Ramos (cell line): ENCODE measurements around the gene CDH13.

Experiments used
- in situ Hi-C: fragments of 300-500 bp; cut with MboI; formaldehyde crosslinking; loops from one replicate; pipeline ENCODE4 v1.14.3; 2022; ENCODE audit warnings: low sequenced_read_pairs; ENCODE audit not compliant: unreplicated experiment

The CDH13 gene

DNA sequence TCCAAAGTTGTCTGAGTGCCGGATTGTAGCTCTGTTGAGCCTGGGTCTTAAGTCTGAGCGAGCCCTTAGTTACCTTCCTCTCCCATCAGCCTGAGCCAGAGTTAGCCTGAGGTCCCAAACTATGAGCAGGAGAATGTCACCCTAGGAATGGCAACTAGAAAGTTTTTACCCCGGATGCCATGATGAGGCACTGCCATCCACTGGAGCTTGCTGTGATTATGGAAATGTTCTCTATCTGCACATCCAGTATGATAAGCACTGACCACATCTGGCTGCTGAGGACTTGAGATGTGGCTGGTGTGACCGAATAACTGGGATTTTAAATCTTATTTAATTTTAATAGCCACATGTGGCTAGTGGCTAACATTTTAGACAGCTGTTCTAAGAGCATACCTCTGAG, 550.0 kb downstream of the CDH13 start:
- in situ Hi-C loops = no loop called here

DNA sequence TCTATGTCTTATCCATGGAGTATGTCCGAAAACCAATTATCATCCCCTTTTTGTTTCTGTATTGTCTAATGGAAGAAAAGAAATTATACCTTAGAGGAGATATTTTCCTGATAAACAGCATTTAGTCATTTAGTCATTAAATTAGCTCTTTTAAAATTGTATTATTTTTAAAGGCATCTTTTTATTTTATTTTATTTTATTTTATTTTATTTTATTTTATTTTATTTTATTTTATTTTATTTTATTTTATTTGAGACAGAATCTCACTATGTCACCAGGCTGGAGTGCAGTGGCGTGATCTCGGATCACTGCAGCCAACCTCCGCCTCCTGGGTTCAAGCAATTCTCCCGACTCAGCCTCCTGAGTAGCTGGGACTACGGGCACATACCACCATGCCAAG, 559.1 kb downstream of the CDH13 start:
- in situ Hi-C loops = no loop called here

DNA sequence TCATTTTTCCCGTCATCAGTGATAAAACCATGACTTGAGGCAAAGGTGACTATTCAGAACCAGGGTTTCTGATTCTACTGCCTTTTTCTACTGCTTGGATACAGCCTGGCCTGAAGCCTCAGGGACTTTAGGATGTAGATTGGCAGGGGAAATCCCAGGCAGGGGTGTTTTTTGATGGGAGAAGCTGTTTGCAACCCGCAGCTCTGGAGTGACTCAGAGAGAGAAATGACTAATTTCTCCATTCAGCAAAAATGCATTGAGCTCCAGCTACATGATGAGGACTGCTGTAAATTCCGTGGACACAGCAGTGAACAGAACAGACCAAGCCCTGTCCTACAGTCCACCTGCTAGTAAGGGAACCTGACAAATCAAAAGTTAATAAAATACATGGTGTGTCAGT, 560.6 kb downstream of the CDH13 start:
- in situ Hi-C loops = no loop called here

DNA sequence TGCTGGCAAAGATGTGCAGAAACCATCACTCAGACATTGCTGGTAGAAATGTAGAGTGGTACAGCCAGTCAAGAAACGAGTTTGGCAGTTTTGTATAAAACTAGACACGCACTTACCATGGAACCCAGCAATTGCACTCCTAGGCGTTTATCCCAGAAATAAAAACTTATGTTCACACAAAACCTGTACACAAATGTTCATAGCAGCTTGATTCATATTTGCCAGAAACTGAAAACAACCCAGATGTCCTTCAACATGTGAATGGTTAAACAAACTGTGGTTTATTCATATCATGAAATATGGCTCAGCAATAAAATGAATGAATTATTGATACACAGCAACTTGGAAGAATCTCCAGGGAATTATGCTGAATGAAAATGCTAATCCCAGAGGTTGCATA, 570.0 kb downstream of the CDH13 start:
- in situ Hi-C loops = no loop called here

DNA sequence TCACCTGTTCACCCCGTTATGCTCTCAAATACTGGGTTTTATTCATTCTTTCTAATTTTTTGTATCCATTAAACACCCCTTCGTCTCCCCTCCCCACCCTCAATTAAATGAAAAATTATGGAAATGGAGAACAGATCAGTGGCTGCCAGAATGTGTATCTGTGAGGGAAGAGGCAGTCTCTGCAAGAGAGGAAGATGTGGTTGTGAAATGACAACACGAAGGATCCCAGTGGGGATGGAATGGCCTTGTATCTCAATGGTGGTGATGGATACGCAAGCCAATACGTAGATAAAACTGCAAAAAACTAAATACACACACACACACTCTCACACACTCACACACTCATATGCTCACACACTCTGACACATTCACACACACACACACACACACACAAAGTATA, 570.7 kb downstream of the CDH13 start:
- in situ Hi-C loops = no loop called here

DNA sequence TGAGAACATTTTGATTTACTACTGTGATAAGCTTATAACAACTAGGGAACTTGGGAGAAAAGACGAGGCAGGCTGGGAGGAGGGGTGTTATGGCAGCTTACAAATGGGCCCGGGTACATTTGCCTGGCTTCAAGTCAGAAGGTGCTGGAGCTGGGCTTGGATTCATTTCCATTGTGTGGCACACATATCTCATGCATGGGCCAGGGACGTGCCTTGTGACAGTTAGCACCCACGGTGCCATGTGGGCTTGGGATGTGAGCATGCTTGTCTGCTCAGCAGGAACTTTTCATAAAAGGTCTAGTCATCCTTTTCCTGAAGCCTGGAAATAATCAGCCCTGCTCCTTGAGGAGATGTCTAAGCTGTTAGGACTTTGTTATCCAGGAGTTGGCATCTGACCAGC, 572.2 kb downstream of the CDH13 start:
- in situ Hi-C loops = no loop called here

DNA sequence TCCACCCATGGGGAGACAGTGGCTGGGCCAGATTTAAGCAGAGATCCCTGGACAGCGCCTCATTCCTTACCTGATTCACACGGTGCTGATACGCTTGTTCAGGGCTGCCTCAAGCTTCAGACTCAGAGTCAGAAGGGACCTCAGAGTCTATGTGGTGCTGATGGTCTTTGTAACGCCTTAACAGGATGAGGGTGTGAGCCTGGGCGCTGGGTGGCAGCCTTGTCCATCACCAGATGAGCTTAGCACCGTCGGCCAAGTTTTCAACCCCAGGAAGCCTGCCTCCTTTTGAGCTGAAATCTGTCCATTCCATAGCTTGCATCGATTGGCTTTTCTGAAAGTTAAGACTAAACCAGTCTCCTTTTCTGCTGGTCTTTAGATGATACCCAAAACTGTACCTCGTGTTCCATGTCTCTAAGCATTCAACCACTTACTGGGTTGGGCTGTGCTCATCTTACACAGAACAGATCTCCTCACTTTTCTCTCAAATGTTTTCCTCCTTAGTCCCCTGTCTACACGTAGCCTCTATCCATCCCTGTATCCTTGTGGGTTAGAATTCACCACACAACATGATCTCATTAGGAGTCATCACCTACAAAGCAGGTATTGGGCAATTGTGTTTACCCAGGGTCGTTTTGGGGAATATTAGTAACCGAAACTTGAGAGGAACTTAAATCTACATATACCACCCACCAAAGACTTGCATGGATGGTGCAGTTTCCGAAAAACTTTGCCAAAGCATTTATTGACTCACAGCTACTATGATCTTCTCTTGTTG, 573.4 kb downstream of the CDH13 start:
- in situ Hi-C loops = no loop called here

DNA sequence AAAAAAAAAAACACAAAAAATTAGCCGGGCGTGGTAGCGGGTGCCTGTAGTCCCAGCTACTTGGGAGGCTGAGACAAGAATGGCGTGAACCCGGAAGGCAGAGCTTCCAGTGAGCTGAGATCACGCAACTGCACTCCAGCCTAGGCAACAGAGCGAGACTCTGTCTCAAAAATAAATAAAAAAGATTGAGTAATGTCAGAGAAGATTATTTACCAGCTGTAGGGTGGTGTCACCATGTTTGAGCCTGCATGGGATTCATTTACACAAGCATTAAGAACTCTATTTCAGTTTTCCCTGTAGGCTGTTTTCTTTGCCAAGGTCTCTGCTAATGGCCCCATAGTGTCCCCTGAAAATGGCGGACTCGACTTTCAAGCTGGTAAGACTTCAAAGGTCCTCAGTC, 575.0 kb downstream of the CDH13 start:
- in situ Hi-C loops = no loop called here

DNA sequence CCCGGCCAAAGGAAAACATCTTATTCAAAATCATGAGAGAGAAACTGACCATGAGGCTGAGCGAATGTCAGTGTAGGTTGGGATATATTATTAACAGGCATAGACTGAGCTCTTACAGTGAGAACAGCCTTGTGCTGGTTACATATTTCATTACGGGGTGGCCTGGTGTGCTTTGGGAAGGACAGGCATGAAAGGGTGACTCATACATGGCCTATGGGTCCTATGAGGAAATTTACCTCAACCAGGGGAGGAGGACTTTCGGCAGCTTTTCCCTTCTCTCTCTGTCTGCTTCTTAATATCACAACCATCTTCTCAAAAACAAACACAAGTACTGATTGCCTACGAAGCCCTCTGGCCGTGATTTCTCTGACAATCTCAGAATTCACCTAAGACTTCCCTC, 579.1 kb downstream of the CDH13 start:
- in situ Hi-C loops = no loop called here

DNA sequence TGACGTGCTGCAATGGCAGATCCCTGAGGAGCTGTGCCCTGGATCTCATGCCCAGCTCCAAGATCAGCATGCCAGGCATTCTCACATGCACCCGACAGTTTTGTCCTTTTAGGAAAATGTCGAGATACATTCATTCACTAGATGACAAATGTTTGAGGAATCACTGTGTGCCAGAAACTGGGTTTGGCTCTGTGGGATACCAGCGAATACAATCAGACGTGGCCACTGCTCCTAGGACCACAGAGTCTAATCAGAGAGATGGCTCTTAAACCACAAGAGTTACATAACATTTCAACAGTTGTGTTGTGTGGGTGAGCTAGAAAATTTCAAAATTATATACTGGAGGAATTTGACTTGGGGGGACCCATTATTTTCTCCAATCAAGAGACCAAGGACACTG, 579.7 kb downstream of the CDH13 start:
- in situ Hi-C loops = no loop called here

DNA sequence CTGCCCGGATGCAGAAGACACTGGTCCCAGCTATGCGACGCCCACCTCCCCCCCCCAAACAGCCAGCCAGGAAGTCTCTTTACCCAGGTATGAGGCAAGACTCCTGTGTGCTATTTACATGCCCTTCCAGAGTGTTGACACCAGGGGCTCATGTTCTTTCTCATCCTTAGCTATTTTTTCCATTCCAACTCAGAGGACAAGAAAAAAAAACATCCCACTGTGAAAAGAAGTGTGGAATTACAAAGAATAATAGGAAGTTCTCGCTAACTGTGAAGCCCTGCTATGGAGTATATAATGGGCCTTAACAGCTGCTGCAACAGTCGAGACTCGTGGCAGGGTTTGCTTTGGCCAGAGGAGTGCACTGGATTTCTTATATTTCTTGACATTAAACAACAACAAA, 584.9 kb downstream of the CDH13 start:
- in situ Hi-C loops = no loop called here

DNA sequence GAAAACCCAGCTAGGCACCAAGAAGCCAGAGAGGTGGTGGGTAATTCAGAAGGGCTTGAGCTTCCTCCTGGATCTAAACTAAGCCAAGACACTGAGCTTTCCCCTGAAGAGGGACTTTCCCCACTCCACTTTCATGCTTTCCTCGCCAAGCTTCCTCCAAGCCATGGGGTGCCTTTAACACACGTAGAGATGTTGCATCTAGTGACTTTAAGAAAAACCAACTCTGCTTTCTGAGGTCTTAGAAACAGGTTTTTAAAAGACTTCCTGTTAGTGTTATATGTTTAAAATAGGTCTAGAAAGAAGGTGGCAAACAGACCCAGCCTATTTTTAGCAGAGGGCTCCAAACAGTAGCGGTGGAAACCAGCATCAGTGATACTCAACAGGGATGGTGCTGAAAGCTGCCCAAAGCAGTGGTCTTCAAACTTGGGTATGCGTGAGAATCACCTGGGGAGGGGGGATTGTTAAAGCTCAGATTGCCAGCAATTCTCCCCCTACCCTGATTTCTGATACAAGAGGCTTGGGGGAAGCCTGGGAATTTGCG, 585.6 kb downstream of the CDH13 start:
- in situ Hi-C loops = no loop called here

DNA sequence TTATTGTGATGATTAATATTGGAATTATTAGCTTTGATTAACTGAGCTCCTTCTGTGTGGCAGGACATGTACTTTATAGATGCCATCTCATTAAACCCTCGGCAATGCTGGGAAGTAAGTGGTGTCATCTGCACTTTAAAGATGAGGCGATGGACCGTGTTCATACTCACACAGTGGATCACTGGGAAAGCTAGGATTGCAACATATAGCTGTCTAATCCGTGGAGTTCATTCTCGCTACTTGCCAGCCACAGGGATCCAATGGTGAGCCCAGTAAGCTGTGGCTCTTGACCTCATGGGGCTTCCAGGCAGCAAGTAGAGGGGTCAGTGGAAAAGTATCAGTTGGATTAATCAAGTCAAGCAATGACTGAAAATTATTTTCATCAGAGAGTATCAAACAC, 587.9 kb downstream of the CDH13 start:
- in situ Hi-C loops = no loop called here

DNA sequence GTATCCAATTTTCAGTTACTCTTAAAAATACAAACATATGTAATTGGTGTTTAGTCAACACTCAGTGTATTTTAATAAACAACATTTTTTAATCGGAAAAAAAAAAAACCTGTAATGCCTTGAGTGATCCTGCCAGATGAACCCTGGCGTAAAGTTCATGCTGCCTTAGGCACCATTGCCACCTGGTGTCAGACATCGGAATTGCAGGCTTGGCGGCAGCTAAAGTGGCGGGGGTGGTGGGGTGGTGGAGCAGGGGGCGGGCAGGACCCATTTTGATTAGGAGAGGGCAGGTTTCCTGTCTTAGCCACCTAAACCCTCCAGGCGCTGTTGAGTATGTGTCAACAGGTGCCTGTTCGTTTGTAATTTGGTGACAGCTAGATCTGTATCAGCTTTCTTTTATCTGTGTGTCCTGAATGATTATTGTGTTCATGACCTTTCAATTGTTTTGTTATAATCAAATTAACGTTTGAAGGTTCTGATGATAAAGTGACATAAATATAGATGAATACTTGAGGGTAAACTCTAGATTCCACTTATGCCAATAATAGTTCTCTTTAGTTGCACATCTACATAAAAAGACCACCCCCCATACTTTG, 588.7 kb downstream of the CDH13 start:
- in situ Hi-C loops = no loop called here

DNA sequence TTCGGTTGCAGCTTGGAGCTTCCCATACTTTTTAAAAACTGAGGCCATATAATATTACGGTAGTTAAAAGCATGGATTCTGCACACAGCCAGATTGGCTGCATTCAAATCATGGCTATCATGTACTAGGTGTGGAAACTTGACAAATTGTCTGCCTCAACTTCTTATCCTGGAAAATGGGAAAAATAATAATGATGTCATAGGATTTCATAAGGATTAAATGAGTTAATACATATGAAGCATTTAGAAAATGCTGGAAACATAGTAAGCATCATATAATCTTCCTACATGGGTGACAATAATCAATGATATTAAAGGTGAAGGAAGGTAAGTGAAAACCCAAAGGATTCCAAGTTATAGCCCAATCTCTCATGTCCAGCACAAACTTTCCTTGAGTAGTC, 592.5 kb downstream of the CDH13 start:
- in situ Hi-C loops = no loop called here

DNA sequence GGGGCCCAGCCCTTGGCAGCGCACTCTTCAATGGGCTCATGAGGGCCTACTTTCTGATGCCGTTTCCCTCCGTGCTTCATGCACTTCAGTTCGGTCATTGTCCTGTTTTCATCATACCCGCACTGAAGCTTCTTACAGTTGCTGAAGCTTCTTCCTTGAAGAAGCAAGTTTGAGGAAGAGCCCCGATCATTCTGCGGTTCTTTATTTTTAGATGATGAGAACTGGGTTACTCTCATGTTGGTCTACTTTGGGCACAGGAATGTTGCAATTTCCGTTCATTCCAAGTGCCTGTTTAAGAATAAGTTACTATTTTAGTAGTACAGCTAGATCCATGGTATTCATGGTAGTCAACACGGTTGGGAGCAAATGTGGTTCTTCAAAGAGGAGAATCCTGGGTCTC, 593.3 kb downstream of the CDH13 start:
- in situ Hi-C loops = no loop called here

DNA sequence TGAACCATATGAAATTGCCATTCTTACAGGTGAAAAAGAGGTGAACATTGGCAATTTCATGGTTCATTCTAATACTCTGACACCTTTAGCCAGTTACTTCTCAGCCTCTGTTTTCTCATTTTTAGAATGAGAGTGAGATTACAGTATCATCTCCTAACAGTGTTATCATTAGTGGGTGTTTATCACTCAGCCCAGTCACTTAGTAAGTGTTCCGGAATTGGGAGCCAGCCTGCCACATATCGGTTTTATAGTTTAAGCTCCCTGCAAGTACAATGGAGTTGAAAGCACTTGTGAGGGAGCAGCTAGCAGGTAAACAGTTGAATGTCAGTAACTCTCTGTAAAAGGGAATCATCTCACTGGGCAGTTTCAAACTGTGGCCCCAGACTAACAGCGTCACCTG, 597.9 kb downstream of the CDH13 start:
- in situ Hi-C loops = no loop called here

DNA sequence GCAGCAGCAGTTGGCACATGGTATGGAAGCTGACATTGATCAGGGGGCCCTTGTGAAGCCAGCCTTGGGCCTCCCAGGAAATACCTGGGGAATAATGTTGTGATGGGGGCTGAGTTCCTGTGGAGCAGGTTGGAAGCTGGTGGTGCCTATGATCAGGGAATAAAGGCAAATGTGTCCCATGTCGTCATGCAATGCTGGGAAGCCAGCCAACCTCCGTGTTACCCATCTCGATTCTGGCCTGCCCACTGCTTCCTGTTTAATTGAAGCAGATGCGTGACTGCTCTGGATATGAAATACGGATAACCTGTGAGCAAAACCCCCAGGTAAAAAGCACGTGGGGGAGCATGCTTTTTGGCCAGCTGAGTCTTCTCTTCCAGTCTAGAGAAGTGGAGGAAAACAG, 600.6 kb downstream of the CDH13 start:
- in situ Hi-C loops = no loop called here

DNA sequence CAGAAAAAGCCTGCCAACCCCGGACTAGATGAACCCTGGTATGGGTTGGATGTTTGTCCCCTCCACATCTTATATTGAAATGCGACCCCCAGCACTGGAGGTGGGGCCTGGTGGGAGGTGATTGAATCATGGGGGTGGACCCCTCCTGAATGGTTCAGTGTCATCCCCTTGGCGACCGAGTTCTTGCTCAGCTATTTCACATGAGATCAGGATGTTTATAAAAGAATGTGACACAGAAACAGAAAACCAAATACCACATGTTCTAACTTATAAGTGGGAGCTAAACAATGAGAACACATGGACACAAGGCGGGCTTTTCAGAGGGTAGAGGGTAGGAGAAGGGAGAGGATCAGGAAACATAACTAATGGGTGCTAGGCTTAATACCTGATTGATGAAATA, 605.0 kb downstream of the CDH13 start:
- in situ Hi-C loops = no loop called here

DNA sequence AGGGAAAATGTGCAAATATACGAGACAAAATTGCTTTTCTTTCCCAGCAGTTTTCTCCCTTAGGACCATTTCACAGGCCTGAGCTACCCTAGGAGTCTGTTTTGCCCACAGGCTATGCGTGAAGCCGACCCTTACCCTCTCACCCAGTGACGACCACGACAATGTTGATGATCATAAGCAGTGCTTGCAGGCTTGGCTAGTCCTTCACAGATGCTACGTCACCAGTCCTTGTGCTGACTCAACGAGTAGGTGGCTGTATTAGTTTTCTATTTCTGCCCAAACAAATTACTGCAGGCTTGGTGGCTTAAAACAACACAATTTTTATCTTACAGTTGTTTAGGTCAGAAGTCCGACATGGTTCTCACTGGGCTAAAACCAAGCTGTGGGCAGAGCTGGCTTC, 606.4 kb downstream of the CDH13 start:
- in situ Hi-C loops = no loop called here

DNA sequence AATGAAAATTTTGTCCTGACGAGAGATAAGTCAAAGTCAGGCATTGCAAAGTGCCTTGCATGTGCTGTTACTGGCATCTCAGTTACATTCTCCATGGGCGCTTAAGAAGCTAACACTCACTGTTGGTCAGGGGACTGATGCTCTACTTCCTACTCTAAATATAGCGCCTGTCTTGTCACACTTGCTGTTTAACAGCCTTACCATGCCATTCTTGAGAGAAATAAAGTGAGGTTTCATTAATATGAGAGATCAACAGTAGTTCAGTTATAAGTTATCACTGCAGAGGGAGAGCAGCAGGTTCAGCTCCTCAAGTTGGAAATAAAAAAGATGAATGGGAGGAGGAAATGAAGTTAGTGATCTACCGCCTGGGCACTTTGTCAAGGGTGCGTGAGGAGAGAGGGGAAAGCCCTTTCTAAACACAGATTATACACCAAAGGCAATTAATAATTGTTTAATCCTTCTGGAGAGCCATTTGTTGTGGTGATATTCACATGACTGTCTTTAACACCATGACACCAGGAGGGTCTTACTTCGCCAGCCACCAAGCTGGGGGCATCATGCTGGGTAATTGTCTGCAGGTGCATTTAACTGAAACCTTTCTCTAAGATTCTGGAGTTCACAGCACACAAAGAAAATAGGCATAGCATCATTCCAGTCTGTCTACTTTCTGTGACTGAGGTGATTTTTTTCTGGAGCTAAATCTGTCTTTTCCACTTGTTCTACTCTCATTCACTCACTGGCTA, 612.4 kb downstream of the CDH13 start:
- in situ Hi-C loops = no loop called here
